Peyer's patch (tissue), 4 donors: ENCODE results near the gene TMEM143.

ENCODE experiments used
- CTCF ChIP-seq, 6 experiments: fragments of 450-650 bp in 4 of 6; fragments of 200-600 bp in 2 of 6; sonication (generic) in 1 of 6; IDR thresholded peaks; one replicate each; pipeline ENCODE4 v1.5.1; 2017 to 2019; ENCODE audit warnings: antibody characterized with exemption in 6 of 6, mild to moderate bottlenecking in 3 of 6, moderate library complexity in 1 of 6
- POLR2A ChIP-seq, 2 donors: fragments of 450-650 bp; IDR thresholded peaks; one replicate each; pipeline ENCODE4 v1.5.1; 2017; ENCODE audit warnings: antibody characterized with exemption in 2 of 2, mild to moderate bottlenecking in 2 of 2, moderate library complexity in 2 of 2

GRCh38 chr19:48340995-48341394 is 22.7 kb downstream of the TMEM143 start:
- TF ChIP-seq CTCF (IDR thresholded peaks at IDR 0.05) (no peak), POLR2A (IDR thresholded peaks at IDR 0.05) (no peak)
